Rectal smooth muscle tissue (tissue), 1 donor: ENCODE results near the gene METAP1D.

Source experiments
- H3K27ac ChIP-seq: one replicate; pipeline ENCODE4 v1.7.0; 2013; ENCODE audit warnings: low read depth, low read length, inconsistent platforms
- H3K27me3 ChIP-seq: one replicate; pipeline ENCODE4 v1.7.0; 2013; ENCODE audit warnings: low read length; ENCODE audit not compliant: control insufficient read depth, insufficient read depth
- H3K36me3 ChIP-seq: one replicate; pipeline ENCODE4 v1.7.0; 2013; ENCODE audit warnings: low read length; ENCODE audit not compliant: control insufficient read depth, insufficient read depth
- H3K4me1 ChIP-seq: one replicate; pipeline ENCODE4 v1.7.0; 2013; ENCODE audit warnings: low read length; ENCODE audit not compliant: control insufficient read depth, insufficient read depth
- H3K4me3 ChIP-seq: one replicate; pipeline ENCODE4 v1.7.0; 2013; ENCODE audit warnings: low read length
- H3K9ac ChIP-seq: one replicate; pipeline ENCODE4 v1.7.0; 2013; ENCODE audit warnings: low read length

Gene METAP1D

DNA sequence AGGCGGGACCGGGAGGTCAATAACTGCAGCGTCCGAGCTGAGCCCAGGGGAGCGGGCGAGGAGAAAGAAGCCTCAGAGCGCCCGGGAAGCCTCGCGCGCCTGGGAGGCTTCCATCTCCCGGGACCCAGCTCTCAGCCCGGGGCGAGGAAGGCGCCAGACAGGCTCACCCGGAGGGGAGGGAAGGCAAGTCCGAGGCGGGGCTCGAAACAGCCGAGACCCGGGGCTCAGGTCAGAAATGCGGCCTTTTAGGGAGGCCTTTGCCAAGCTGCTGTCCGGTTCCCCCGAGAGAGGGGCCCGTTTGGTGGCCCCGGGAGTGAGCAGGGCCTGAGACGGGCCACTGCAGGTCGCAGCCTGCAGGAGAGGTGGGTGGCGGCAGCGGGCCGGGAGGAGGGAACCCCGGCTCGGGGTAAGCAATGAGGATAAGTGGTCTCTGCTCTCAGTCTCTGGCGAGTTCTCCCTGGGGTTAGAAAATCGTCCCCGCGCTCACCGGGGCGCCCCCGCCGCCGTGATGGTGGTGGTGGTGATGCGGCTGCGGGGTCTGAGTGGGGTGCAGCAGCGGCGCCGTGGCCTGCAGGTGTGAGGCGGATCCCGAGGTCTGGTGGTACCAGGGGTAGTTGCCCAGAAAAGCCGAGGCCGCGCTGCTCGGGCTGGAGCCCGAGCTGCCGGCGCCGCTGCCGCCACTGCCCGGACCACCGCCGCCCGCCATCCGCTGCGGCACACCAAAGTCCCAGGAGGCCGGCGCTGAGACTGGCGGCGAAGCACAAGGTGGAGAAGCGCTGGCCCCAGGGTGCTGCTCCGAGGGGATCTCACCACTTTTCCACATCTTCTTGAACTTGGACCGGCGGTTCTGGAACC is 100.6 kb downstream of the METAP1D start:
- H3K4me3 ChIP-seq: no peak overlapping the region
- H3K4me1 ChIP-seq: peaks cover 6% of the 10 kb centered on the region
- no peak overlapping the region for H3K9ac ChIP-seq
- no peaks in the 10 kb centered on the region for H3K36me3 ChIP-seq
- H3K27ac ChIP-seq: no peak overlapping the region
- peaks cover 63% of the 10 kb centered on the region for H3K27me3 ChIP-seq

DNA sequence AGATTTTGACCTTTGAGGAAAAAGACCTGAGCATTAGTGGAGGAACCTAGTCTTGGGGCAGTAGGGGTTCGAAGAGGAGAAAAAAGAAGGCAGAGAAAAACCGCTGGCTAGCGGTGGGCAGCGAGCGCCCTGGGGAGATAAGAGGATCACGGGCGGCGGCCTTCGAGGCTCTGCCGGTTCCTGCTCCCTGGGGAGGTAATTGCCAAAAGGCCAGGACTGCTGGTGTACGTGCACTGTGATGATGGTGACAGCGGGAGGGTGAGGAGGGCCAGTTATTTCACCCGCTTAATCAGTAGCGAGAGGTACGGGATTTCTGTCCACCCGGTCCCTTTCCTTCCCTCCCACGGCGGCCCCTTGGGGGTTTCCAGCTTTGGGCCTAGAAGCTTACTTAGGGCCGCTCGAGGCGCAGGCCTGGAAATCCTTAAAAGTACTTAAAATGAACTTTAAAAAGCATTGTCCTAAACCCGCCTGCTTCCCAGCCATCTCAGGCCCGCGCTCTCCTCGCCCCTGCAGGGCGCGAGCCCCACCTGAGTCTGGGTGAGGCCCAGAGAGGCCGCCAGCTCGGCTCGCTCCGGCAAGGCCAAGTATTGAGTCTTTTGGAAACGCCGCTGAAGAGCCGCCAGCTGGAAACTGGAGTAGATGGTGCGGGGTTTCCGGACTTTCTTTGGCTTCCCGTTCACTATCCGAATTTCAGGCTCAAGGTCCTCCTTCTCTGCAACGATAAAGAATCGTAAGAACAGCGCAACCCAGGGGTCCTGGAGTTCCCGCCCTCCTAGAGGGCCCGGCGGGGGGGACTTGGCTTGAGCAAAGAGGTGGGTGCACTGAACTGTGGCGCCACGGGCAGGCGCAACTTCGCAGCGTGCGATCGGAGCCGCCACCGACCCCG is 101.4 kb downstream of the METAP1D start:
- no peak overlapping the region for H3K9ac ChIP-seq
- H3K27ac ChIP-seq: no peak overlapping the region
- H3K4me1 ChIP-seq: peaks cover 5% of the 10 kb centered on the region
- peaks cover 66% of the 10 kb centered on the region for H3K27me3 ChIP-seq
- no peaks in the 10 kb centered on the region for H3K36me3 ChIP-seq
- H3K4me3 ChIP-seq: peak overlapping the region; percentile 69

DNA sequence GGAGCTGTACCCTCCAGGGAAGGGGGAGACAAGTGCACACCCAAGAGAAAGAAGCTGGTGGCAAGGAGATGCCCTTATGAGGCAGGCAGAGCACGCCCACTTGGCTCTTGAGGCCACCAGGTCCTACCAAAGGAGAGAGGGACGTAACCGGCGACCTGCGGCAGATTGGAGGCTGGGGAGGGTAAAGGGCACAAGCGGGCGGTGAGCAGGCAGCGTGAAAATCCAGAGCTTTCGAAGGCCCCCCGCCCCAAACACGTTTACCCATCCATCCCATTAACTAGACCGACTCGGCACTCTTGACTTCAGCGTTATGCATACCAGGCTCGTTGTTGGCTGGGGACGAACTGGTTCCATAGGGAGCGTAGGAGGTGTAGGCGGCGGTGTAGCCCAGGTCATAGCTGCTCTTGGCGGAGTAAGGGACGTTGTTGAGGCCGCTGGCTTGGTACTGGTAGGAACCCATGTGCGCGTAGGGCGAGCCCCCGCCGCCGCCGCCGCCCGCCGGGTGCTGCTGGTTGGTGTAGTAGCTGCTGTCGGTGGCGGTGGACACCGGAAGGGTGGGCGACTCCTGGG is 102.2 kb downstream of the METAP1D start:
- Histone ChIP-seq H3K27ac (no peak overlapping the region), H3K9ac (no peak overlapping the region), H3K4me1 (peaks cover 2% of the 10 kb centered on the region), H3K27me3 (peaks cover 67% of the 10 kb centered on the region), H3K4me3 (peak overlapping the region; percentile 69), H3K36me3 (no peaks in the 10 kb centered on the region)

DNA sequence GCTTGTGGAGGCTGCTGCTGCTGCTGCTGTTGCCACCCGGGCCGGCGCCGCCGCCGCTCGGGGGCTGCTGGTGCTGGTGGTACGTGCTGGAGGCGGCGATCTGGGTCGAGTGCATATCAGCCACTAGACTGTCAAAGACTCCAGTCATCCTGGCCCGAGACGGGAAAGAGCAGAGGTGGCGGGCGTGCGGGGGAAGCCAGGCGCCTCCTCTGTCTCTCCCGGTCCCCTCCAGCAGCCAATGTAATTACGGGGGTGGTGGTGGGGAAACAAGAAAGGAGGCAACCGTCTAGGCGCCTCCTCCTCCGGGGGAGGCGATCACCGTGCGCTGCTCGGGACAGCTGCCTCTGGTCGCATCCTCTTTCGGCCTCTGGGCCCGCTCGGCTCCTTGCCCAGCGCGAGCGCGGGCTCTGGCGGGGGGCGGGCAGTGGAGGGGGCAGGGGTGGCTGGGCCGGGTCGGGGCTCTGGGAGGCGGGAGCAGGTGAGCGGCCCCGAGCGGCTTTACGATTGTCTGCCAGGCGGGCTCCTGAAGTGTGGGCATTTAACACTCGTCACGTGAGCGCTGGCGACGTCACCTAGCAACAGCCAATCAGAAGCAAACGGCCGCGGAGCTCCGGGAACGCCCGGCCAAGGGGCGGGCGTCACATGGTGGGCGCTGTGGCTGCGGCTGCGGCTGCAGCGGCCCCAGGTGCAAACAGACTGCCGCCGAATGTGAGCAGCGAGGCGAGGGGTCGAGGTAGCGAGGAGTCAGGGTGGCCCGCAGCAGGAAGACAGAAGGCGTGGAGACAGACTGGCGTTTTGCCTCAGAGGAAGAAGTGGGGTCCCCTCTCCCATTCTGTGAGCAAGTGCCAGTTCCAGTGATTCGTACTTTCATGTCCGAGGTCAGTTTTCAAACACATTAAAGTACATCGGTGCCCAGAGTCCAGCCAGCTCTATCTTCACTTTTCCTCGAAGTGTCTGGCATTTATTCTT is 102.9 kb downstream of the METAP1D start, which contains the start of gene DLX2:
TSS of gene DLX2 (minus strand) at position 510 of the 969 bp plus-strand sequence. CDS start at position 148, 362 bp downstream.
- Histone ChIP-seq H3K27me3 (peaks cover 59% of the 10 kb centered on the region), H3K9ac (no peak within 1 kb of the TSS), H3K4me1 (no peaks in the 10 kb centered on the region), H3K36me3 (no peaks in the 10 kb centered on the region), H3K4me3 (peak within 1 kb of the TSS; percentile 69), H3K27ac (no peak within 1 kb of the TSS)

DNA sequence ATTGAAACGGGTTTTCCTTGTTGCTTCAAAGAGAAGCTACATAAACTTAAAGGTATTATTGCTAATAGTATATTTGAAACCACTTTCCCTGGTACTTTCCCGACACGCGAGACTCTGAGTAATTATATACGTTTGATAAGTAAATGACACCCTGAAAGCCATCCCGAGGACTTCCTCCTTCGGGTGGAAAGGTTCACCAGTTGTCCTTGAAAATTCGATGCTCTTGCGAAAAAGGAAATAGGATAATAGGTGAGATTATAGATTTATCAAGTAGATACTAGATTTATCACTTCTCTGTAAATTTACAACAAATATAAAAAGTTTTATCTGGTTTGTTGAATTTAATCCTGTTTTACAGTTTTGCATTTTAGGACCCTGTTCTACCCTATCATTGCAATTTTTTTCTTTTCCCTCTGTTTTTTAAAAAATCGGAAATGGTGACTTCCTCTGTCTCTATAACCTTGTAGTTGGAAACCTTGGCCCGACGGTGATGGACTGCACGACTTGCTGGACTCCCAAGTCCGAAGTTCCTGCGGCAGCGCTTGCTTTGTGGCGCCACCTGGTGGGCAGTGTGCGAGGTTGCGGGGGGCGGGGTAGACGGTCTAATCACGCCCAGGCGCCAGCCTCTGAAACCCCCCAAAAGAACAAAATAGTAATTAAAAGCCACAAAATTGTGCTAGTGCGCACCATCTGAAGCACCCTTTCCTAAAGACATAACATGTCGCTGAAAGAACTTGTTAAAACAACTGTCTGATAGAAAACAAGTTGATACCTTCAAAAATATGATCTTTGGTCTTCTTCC is 103.9 kb downstream of the METAP1D start:
- no peaks in the 10 kb centered on the region for H3K36me3 ChIP-seq
- H3K9ac ChIP-seq: no peak overlapping the region
- H3K27ac ChIP-seq: no peak overlapping the region
- H3K4me1 ChIP-seq: no peaks in the 10 kb centered on the region
- peak overlapping the region; percentile 69 for H3K4me3 ChIP-seq
- H3K27me3 ChIP-seq: peaks cover 58% of the 10 kb centered on the region

DNA sequence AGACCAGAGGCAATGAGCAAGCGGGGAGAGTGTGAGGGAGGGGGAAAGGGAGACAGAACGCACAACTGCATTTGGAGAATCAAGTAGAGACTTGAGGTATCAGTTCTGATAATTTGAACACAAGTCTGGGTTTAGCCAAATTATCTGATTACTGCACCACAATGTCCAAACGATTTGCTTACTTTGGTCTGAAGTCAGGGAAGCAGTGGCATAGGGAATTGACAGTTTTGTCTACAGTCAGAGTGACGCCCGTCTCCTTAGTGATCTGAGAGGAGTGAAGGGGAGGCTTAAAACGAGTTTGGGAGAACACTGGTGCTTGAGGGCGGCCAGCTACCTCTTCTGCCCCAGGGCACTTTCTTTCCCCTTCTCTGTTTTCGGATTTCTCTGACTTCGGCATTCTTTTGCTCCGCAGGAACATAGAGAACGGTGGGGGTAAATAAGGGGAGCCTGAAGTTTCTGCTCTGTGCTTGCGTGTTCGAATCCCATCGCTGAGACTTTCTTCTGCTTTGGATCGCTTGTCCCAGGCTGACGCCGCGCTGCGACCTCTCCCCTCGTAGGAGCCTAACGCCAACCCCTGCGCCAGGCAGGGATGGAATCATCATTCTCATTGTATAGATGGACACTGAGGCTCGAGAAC is 105.8 kb downstream of the METAP1D start:
- H3K4me3 ChIP-seq: no peak overlapping the region
- no peak overlapping the region for H3K9ac ChIP-seq
- H3K36me3 ChIP-seq: no peaks in the 10 kb centered on the region
- H3K27me3 ChIP-seq: peaks cover 47% of the 10 kb centered on the region
- H3K27ac ChIP-seq: no peak overlapping the region
- H3K4me1 ChIP-seq: no peaks in the 10 kb centered on the region

DNA sequence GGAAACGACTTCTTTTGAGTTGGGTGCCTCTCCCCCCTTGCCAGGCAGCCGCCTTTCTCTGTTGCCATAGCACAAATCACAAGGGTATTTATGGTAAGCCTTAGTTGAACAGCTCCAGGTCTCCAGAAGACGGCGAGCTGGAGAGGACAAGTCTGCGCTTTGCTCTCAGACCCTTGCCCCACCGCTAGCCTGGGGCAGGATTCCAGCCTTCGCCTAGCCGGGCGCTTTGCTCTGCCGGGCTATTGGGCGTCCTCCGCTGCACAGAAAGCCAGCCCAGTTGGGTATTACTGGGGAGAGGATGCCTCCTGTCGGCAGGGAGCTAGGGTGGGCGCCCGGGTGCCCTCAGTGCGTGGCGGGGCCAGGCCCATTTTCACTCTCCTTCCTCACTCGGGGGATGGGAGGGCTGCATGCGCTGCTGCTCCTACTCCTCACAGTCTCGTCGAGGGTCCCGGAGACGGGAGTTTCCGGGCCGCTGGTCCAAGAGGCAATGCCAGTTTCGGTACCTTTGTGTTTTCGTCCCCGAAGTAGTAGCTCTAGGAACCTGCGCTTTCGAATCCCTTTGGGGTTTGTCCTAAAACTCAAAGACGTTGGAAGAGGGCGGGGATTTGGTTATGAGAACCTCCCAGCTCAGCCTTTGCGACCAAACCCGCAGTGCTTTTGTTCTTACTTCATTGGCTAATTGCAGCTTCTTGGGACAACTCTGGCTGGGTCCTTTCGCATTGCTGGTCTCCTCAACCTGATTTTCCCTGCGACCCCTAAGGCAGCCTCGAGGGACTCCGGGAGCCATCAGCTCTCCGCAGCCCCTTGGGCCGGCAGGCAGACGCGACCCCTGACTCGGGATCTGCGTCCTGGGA is 106.6 kb downstream of the METAP1D start:
- Histone ChIP-seq H3K9ac (no peak overlapping the region), H3K4me3 (peak overlapping the region; percentile 34), H3K4me1 (no peaks in the 10 kb centered on the region), H3K27ac (no peak overlapping the region), H3K27me3 (peaks cover 39% of the 10 kb centered on the region), H3K36me3 (no peaks in the 10 kb centered on the region)

DNA sequence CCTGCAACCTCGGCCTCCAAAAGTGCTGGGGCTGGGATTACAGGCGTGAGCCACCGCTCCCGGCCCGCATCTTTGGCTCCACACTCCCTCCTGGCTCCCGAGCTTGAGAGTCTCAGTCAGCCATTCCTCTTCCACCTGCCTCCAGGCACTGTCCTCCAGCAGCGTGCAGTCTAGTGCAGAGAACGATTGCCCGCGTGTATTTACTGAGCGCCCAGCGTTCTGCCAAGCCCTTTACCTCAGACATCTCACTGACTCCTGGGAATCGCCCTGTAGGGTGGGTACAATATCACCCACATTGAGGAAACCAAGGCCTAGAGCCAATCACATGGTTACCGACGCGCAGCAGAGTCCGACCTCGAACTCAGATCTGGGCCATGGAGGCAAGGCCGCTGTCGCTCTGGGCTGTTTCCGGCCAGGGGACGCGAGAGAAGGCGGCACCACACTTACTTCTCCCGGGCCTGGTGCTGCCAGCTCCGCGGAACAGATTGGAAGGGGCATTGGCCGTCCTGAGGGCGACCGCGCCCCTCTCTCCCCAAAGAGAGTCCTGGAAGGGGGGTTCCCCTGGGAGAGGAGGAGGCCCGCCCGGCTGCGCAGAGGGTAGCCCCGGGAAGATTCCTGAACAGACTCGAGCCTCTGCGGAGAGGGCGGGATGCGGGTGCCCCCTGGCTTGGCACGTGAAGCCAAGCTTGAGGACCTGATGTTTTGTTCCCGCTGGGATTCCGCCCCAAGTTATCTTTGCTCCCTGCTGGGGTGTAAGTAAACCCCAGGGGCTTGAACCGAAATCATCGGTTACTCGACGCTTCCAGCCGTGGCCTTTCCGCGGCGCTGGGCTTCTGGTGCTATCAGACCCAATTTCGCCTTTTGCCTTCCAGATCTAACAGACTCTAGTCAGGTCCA is 108.2 kb downstream of the METAP1D start:
- no peaks in the 10 kb centered on the region for H3K4me1 ChIP-seq
- no peak overlapping the region for H3K4me3 ChIP-seq
- no peak overlapping the region for H3K9ac ChIP-seq
- no peaks in the 10 kb centered on the region for H3K36me3 ChIP-seq
- peaks cover 30% of the 10 kb centered on the region for H3K27me3 ChIP-seq
- no peak overlapping the region for H3K27ac ChIP-seq

DNA sequence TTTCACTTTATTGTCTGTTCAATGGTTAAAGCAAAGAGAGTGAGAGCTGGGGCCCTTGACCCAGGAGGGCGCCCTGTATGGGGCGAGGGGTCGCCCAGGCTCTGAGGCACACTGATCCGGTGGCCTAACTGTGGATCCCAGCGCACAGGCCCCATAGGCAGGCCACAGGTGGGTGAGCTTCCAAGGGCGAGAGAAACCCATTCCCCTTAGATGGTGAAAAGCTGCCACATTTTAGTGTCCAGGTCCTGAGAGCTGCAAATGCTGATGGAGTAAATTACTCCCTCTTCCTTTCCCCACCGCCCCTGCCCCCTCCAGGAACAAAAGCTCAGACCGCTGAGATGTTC is 108.8 kb downstream of the METAP1D start:
- peaks cover 30% of the 10 kb centered on the region for H3K27me3 ChIP-seq

More for the DNA sequence above, 108.8 kb downstream of the METAP1D start:
- Histone ChIP-seq H3K4me3 (no peak overlapping the region), H3K4me1 (no peaks in the 10 kb centered on the region), H3K27ac (no peak overlapping the region), H3K9ac (no peak overlapping the region), H3K36me3 (no peaks in the 10 kb centered on the region)
